Keratinocyte (primary cell): Measurements from ENCODE around the gene CCDC157. TPM values are rescaled to one million over a fixed set of nuclear protein-coding genes. Genes with fewer than 3 reads are reported as not detected.
A peak's percentile ranks its signal among the peaks of the same experiment; 100 is the strongest.
"Not testable (repeated sequence)": the region's sequence is repeated elsewhere in the genome, so short reads cannot be mapped to it uniquely, and the experiment has no call there.

Experiments
- DNase-seq: peaks from one replicate; pipeline ENCODE4 v3.0.0-alpha.2; 2011; ENCODE audit warnings: low read depth, missing footprints, low spot score
- FAIRE-seq: peaks from 2 replicates; lab custom pipeline; 2011; peaks lifted over from hg19 to GRCh38; lab: Jason Lieb, UNC
- H2AFZ ChIP-seq: 2 replicates; pipeline ENCODE4 v1.6.0; 2012; ENCODE audit warnings: low read length, control low read depth, inconsistent platforms; ENCODE audit not compliant: control insufficient read depth
- H3K27ac ChIP-seq: 2 replicates; pipeline ENCODE4 v1.5.1; 2011; ENCODE audit warnings: low read length; ENCODE audit not compliant: control insufficient read depth, insufficient read depth
- H3K27me3 ChIP-seq: 3 replicates; pipeline ENCODE4 v1.6.0; 2011; ENCODE audit warnings: low read length; ENCODE audit not compliant: control insufficient read depth, insufficient read depth; ENCODE audit errors: extremely low read depth
- H3K36me3 ChIP-seq, 2 experiments: 2 replicates in 1 of 2; 3 replicates in 1 of 2; pipeline ENCODE4 v1.5.1; 2011; ENCODE audit warnings: low read length in 2 of 2, mild to moderate bottlenecking in 1 of 2; ENCODE audit not compliant: control insufficient read depth in 2 of 2, insufficient read depth in 2 of 2; ENCODE audit errors: extremely low read depth in 1 of 2
- H3K4me1 ChIP-seq: 3 replicates; pipeline ENCODE4 v1.5.1; 2011; ENCODE audit warnings: low read length; ENCODE audit not compliant: control insufficient read depth, insufficient read depth; ENCODE audit errors: extremely low read depth
- H3K4me2 ChIP-seq: 3 replicates; pipeline ENCODE4 v1.6.0; 2011; ENCODE audit warnings: low read depth, low read length; ENCODE audit not compliant: control insufficient read depth, insufficient read depth; ENCODE audit errors: extremely low read depth
- H3K4me3 ChIP-seq, 3 experiments: fragments of 200-600 bp in 1 of 3; sonication (generic) in 1 of 3; 2 replicates in 2 of 3; 3 replicates in 1 of 3; pipeline ENCODE4 v1.5.1; 2011 to 2016; ENCODE audit warnings: low read length in 3 of 3, mild to moderate bottlenecking in 3 of 3, control low read depth in 2 of 3, inconsistent platforms in 1 of 3, low read depth in 1 of 3, mixed read lengths in 1 of 3, mixed run types in 1 of 3, moderate library complexity in 1 of 3; ENCODE audit not compliant: control insufficient read depth in 2 of 3, insufficient read depth in 2 of 3; ENCODE audit errors: extremely low read depth in 1 of 3
- H3K79me2 ChIP-seq: 2 replicates; pipeline ENCODE4 v1.6.0; 2012; ENCODE audit warnings: low read length; ENCODE audit not compliant: control insufficient read depth, insufficient read depth
- H3K9ac ChIP-seq: 3 replicates; pipeline ENCODE4 v1.6.0; 2011; ENCODE audit warnings: low read length; ENCODE audit not compliant: control insufficient read depth, insufficient read depth; ENCODE audit errors: extremely low read depth
- H3K9me1 ChIP-seq: 3 replicates; pipeline ENCODE4 v1.6.0; 2011; ENCODE audit warnings: low read length; ENCODE audit not compliant: control insufficient read depth, insufficient read depth; ENCODE audit errors: extremely low read depth
- H3K9me3 ChIP-seq: 2 replicates; pipeline ENCODE4 v1.5.1; 2012; ENCODE audit warnings: low read depth, low read length; ENCODE audit not compliant: control insufficient read depth
- H4K20me1 ChIP-seq: 3 replicates; pipeline ENCODE4 v1.6.0; 2011; ENCODE audit warnings: low read length; ENCODE audit not compliant: control insufficient read depth, insufficient read depth; ENCODE audit errors: extremely low read depth
- EZH2 ChIP-seq: IDR thresholded peaks from one replicate; pipeline ENCODE4 v1.6.1; 2012; ENCODE audit warnings: inconsistent platforms, mild to moderate bottlenecking, low read length, moderate library complexity
- dilution Hi-C: fragments of 300-500 bp; cut with MboI; formaldehyde crosslinking; loops from one replicate; pipeline ENCODE4 v1.7.0; 2020; ENCODE audit warnings: low sequenced_read_pairs; ENCODE audit not compliant: extremely low pct_ligation_motif_present
- polyA plus RNA-seq, 5 experiments: library from polyadenylated mRNA; depleted of rRNA in 3 of 5; stranded (reverse) in 3 of 5; stranded (forward) in 1 of 5; unstranded in 1 of 5; fragments of >200 nt; gene quantifications; 1 replicate in 1 of 5; 2 replicates in 3 of 5; 3 replicates in 1 of 5; pipeline versions ENCODE4 v1.2.1 to v1.2.3, GENCODE V29; 2011 to 2012; ENCODE audit warnings: missing spikeins in 2 of 5, low read depth in 1 of 5, low replicate concordance in 1 of 5
- TF ChIP-seq, protein P1 (sequence below), 3 experiments: IDR thresholded peaks in 1 of 3; conservative IDR thresholded peaks in 1 of 3; optimal IDR thresholded peaks in 1 of 3; 2 replicates in 2 of 3; 3 replicates in 1 of 3; pipeline versions ENCODE3 to v1.5.1; 2011; ENCODE audit warnings: low read length in 3 of 3, mild to moderate bottlenecking in 3 of 3, moderate library complexity in 2 of 3, control low read depth in 1 of 3, inconsistent platforms in 1 of 3; ENCODE audit not compliant: insufficient read depth in 2 of 3; ENCODE audit errors: extremely low read depth in 1 of 3

CCDC157 gene
- polyA plus RNA-seq, 1 donor (not counting 4 experiments of a cell fraction or from before 2014, with no cell fraction given), result 1.3 TPM

- dilution Hi-C loops, result no loop called here
- peak overlapping the region; percentile 8 for H3K9ac ChIP-seq
- peak overlapping the region in 2 of 3 experiments; percentile 2 to 16 for H3K4me3 ChIP-seq
- H3K9me1 ChIP-seq, result no peaks in the 10 kb centered on the region
- H2AFZ ChIP-seq, result no peak overlapping the region
- H3K27ac ChIP-seq, result peak overlapping the region; percentile 7
- no peak for DNase-seq
- H3K36me3 ChIP-seq, result peaks cover 13 to 34% of the 10 kb centered on the region in 2 experiments
- H3K4me1 ChIP-seq, result peaks cover 30% of the 10 kb centered on the region
- no peaks in the 10 kb centered on the region for H4K20me1 ChIP-seq
- TF ChIP-seq EZH2, result no peak
- TF ChIP-seq, protein P1, sequence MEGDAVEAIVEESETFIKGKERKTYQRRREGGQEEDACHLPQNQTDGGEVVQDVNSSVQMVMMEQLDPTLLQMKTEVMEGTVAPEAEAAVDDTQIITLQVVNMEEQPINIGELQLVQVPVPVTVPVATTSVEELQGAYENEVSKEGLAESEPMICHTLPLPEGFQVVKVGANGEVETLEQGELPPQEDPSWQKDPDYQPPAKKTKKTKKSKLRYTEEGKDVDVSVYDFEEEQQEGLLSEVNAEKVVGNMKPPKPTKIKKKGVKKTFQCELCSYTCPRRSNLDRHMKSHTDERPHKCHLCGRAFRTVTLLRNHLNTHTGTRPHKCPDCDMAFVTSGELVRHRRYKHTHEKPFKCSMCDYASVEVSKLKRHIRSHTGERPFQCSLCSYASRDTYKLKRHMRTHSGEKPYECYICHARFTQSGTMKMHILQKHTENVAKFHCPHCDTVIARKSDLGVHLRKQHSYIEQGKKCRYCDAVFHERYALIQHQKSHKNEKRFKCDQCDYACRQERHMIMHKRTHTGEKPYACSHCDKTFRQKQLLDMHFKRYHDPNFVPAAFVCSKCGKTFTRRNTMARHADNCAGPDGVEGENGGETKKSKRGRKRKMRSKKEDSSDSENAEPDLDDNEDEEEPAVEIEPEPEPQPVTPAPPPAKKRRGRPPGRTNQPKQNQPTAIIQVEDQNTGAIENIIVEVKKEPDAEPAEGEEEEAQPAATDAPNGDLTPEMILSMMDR (optimal IDR thresholded peaks at IDR 0.05 in 1 of 3, IDR thresholded peaks at IDR 0.05 in 1 of 3, conservative IDR thresholded peaks at IDR 0.05 in 1 of 3; ENCODE audit: extremely low read depth in 1 of 3, insufficient read depth in 2 of 3, low read length in 3 of 3), result no peak
- no peaks in the 10 kb centered on the region for H3K9me3 ChIP-seq
- H3K79me2 ChIP-seq, result peaks cover 69% of the 10 kb centered on the region
- H3K27me3 ChIP-seq, result no peaks in the 10 kb centered on the region
- no peak for FAIRE-seq
- peak overlapping the region; percentile 42 for H3K4me2 ChIP-seq
Measured at GRCh38 chr22:30399718-30400117, 42.9 kb downstream of the CCDC157 start.

GRCh38 chr22:30400159-30400558 is 43.4 kb downstream of the CCDC157 start:
- Histone ChIP-seq H3K79me2 (peaks cover 72% of the 10 kb centered on the region), H3K4me1 (peaks cover 30% of the 10 kb centered on the region), H2AFZ (no peak overlapping the region), H3K4me2 (peak overlapping the region; percentile 42), H3K36me3 (peaks cover 13 to 34% of the 10 kb centered on the region in 2 experiments), H3K4me3 (peak overlapping the region in 1 of 3 experiments; percentile 16), H3K27ac (peak overlapping the region; percentile 7), H4K20me1 (no peaks in the 10 kb centered on the region), H3K27me3 (no peaks in the 10 kb centered on the region), H3K9me3 (no peaks in the 10 kb centered on the region), H3K9me1 (no peaks in the 10 kb centered on the region), H3K9ac (peak overlapping the region; percentile 8)
- TF ChIP-seq, protein P1 (optimal IDR thresholded peaks at IDR 0.05 in 1 of 3, IDR thresholded peaks at IDR 0.05 in 1 of 3, conservative IDR thresholded peaks at IDR 0.05 in 1 of 3; ENCODE audit: extremely low read depth in 1 of 3, insufficient read depth in 2 of 3, low read length in 3 of 3), result no peak
- no peak for TF ChIP-seq EZH2
- dilution Hi-C loops, result no loop called here
- peak; percentile 99 for FAIRE-seq
- no peak for DNase-seq

DNA sequence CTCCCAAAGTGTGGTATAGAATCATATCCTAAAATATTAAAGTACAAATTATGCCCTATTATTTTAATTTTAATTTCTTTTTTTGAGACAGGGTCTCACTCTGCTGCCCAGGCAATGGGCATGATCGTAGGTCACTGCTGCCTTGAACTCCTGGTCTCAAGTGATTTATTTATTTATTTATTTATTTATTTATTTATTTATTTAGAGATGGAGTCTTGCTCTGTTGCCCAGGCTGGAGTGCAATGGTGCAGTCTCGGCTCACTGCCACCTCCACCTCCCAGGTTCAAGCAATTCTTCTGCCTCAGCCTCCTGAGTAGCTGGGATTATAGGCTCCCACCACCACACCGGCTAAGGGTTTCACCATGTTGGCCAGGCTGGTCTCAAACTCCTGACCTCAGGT is 44.2 kb downstream of the CCDC157 start:
- H3K36me3 ChIP-seq, result peaks cover 14 to 34% of the 10 kb centered on the region in 2 experiments
- H4K20me1 ChIP-seq, H3K4me3 ChIP-seq: not testable (repeated sequence)

More for the DNA sequence above, 44.2 kb downstream of the CCDC157 start:
- H3K9me3 ChIP-seq, H3K27me3 ChIP-seq, FAIRE-seq, DNase-seq, H3K27ac ChIP-seq, dilution Hi-C loops, H3K4me2 ChIP-seq, H3K9ac ChIP-seq, H3K9me1 ChIP-seq, H2AFZ ChIP-seq: not testable (repeated sequence)
- peaks cover 79% of the 10 kb centered on the region for H3K79me2 ChIP-seq
- H3K4me1 ChIP-seq, result peaks cover 30% of the 10 kb centered on the region
